Measurements from ENCODE around the gene RBP2. TPM values are rescaled to one million over a fixed set of nuclear protein-coding genes. Genes with fewer than 3 reads are reported as not detected.

RBP2 gene
- total and polyA plus RNA-seq, 2 of the 8 experiments (the other 6 are each of a cell fraction or from before 2014, with no cell fraction given): not detected

- no peak overlapping the region for H3K4ac ChIP-seq (replicated peaks; ENCODE audit: insufficient read length, low read depth, low read length)
- ChIA-PET CTCF (ENCODE audit: partially characterized antibody) (interaction anchor here (0.6 to 5.7 kb wide), 9 partner anchors 13 to 400 kb away, joined by 3 to 33 read pairs (median 4); no protein-coding TSS in a partner anchor), POLR2A (ENCODE audit: partially characterized antibody) (no interaction called here)
- H3K9ac ChIP-seq (replicated peaks in 1 of 4; ENCODE audit: extremely low read depth in 1 of 4, low read depth in 3 of 4, low read length in 3 of 4): no peak overlapping the region
- H3K23me2 ChIP-seq (ENCODE audit: low read depth, low read length): no peaks in the 10 kb centered on the region; the same call in 1 of the 2 replicates
- H2AFZ ChIP-seq (ENCODE audit: low read length): no peak overlapping the region
- H2BK20ac ChIP-seq (ENCODE audit: low read length): no peak overlapping the region
- FAIRE-seq (no peak), DNase-seq (ENCODE audit: low read depth in 1 of 2, low spot score in 2 of 2) (no peak)
- H4K20me1 ChIP-seq (replicated peaks in 1 of 2; ENCODE audit: control insufficient read depth in 1 of 2, insufficient read depth in 2 of 2, low read length in 2 of 2): no peaks in the 10 kb centered on the region
- no peaks in the 10 kb centered on the region for H3K4me1 ChIP-seq (replicated peaks in 1 of 4; ENCODE audit: control insufficient read depth in 3 of 4, insufficient read depth in 4 of 4, low read length in 3 of 4)
- no peak overlapping the region for H3K27ac ChIP-seq (ENCODE audit: low read depth, low read length)
- no peak overlapping the region for H3K23ac ChIP-seq (ENCODE audit: insufficient read length)
- H3K79me1 ChIP-seq (ENCODE audit: low read depth, low read length): no peaks in the 10 kb centered on the region
- no peak overlapping the region for H2AK5ac ChIP-seq (ENCODE audit: low read depth, low read length)
- no peak overlapping the region for H2BK12ac ChIP-seq (ENCODE audit: low read depth, low read length)
- no peaks in the 10 kb centered on the region for H3K79me2 ChIP-seq (ENCODE audit: control insufficient read depth in 1 of 2, insufficient read depth in 2 of 2, low read length in 2 of 2)
- no peaks in the 10 kb centered on the region for H3K36me3 ChIP-seq (ENCODE audit: control insufficient read depth in 2 of 4, insufficient read depth in 4 of 4, low read length in 3 of 4)
- H3K4me3 ChIP-seq (ENCODE audit: extremely low read depth in 1 of 4, insufficient read depth in 2 of 4, low read depth in 3 of 4, low read length in 4 of 4): no peak overlapping the region
- H2BK15ac ChIP-seq (ENCODE audit: low read length): no peak overlapping the region
- no peaks in the 10 kb centered on the region for H3K27me3 ChIP-seq (replicated peaks in 1 of 4; ENCODE audit: control insufficient read depth in 3 of 4, extremely low read depth in 1 of 4, insufficient read depth in 3 of 4, low read length in 3 of 4)
- no peaks in the 10 kb centered on the region for H3K9me3 ChIP-seq (ENCODE audit: insufficient read depth in 2 of 2, low read depth in 1 of 2, low read length in 1 of 2)
- no peak overlapping the region for H4K8ac ChIP-seq (ENCODE audit: extremely low read depth, insufficient read depth, low read length)
- 86% methylated on average over 7 of the region's 7 CpGs; no CpG with 5 or more reads in 1 of the 2 experiments for WGBS, 2 experiments (ENCODE audit: extremely low coverage in 1 of 2, insufficient coverage in 1 of 2, insufficient read length in 1 of 2, insufficient replicate concordance in 2 of 2, low coverage in 1 of 2, low lambda C conversion rate in 2 of 2, missing lambda C conversion rate in 1 of 2)
- no peak overlapping the region for H2BK5ac ChIP-seq (ENCODE audit: low read depth, low read length)
- no peak overlapping the region for H3K18ac ChIP-seq (ENCODE audit: extremely low read depth, low read length)
- H4K5ac ChIP-seq (ENCODE audit: insufficient read length, low read depth, low read length): no peak overlapping the region
- H3K4me2 ChIP-seq (ENCODE audit: insufficient read depth in 1 of 2, low read depth in 2 of 2, low read length in 2 of 2): no peak overlapping the region
- H4K91ac ChIP-seq (replicated peaks; ENCODE audit: insufficient read length, low read length): no peak overlapping the region
- no peak overlapping the region for H3K14ac ChIP-seq (ENCODE audit: insufficient read length)
- no peak overlapping the region for H2BK120ac ChIP-seq (replicated peaks; ENCODE audit: low read depth, low read length)
- no peak overlapping the region for H3K56ac ChIP-seq (replicated peaks; ENCODE audit: insufficient read length, low read depth, low read length)
These were observed 35.4 kb downstream of the RBP2 start for GRCh38 chr3:139440639-139441556.
